GM18858 (cell line): Measurements from ENCODE around the gene LORICRIN.

Experiments used
- ATAC-seq: cut with Tn5 transposase; IDR thresholded peaks from one replicate; pipeline ENCODE4 v1.9.1; 2021; ENCODE audit not compliant: unreplicated experiment

The LORICRIN gene

GRCh38 chr1:153302308-153302707 is 42.8 kb downstream of the LORICRIN start:
- ATAC-seq = no peak

- ATAC-seq = no peak
These were observed 46.2 kb downstream of the LORICRIN start for GRCh38 chr1:153305682-153306081.

GRCh38 chr1:153306303-153307220 is 47.1 kb downstream of the LORICRIN start:
- no peak for ATAC-seq

- no peak for ATAC-seq
These were observed 47.7 kb downstream of the LORICRIN start for GRCh38 chr1:153307221-153307600.

- ATAC-seq = no peak
These were observed 49.1 kb downstream of the LORICRIN start for GRCh38 chr1:153308540-153308939.

GRCh38 chr1:153309441-153309840 is 50.0 kb downstream of the LORICRIN start:
- ATAC-seq = no peak

- no peak for ATAC-seq
These were observed 51.0 kb downstream of the LORICRIN start for GRCh38 chr1:153310526-153310925.
